Gastrocnemius medialis (tissue), 4 donors: ENCODE results near the gene DBNDD1. TPM values are rescaled to one million over a fixed set of nuclear protein-coding genes. Genes with fewer than 3 reads are reported as not detected.

Source experiments
- ATAC-seq, 2 donors: fragments of 150-250 bp; one replicate each; pipeline ENCODE4 v1.9.1; 2016
- DNase-seq, 2 donors: peaks; one replicate each; pipeline ENCODE4 v3.0.0-alpha.2; 2019
- H3K27ac ChIP-seq, 4 donors: fragments of 200-600 bp; sonication (generic); 1 replicate in 1 of 4; 2 replicates in 3 of 4; pipeline ENCODE4 v1.5.1; 2016 to 2018; ENCODE audit warnings: mild to moderate bottlenecking in 2 of 4, moderate library complexity in 1 of 4
- H3K27me3 ChIP-seq, 3 donors: fragments of 200-600 bp; sonication (generic) in 2 of 3; 1 replicate in 1 of 3; 2 replicates in 2 of 3; pipeline versions ENCODE4 v1.5.1 to v1.6.0; 2016 to 2019; ENCODE audit warnings: mild to moderate bottlenecking in 1 of 3, moderate library complexity in 1 of 3
- H3K36me3 ChIP-seq, 2 donors: fragments of 200-600 bp; sonication (generic) in 1 of 2; one replicate each; pipeline ENCODE4 v1.5.1; 2017 to 2018
- H3K4me1 ChIP-seq, 2 donors: fragments of 200-600 bp; sonication (generic) in 1 of 2; one replicate each; pipeline ENCODE4 v1.5.1; 2016 to 2017; ENCODE audit warnings: mild to moderate bottlenecking in 2 of 2
- H3K4me3 ChIP-seq, 4 donors: fragments of 200-600 bp; sonication (generic) in 3 of 4; 1 replicate in 1 of 4; 2 replicates in 3 of 4; pipeline ENCODE4 v1.5.1; 2016 to 2019; ENCODE audit warnings: mild to moderate bottlenecking in 2 of 4
- H3K9me3 ChIP-seq, 3 donors: fragments of 200-600 bp; sonication (generic) in 2 of 3; 1 replicate in 1 of 3; 2 replicates in 2 of 3; pipeline ENCODE4 v1.5.1; 2016 to 2019
- CTCF ChIP-seq, 5 experiments: fragments of 450-650 bp in 3 of 5; fragments of 200-600 bp in 2 of 5; sonication (generic) in 2 of 5; IDR thresholded peaks in 4 of 5; conservative IDR thresholded peaks in 1 of 5; 1 replicate in 4 of 5; 2 replicates in 1 of 5; pipeline ENCODE4 v1.5.1; 2016 to 2019; ENCODE audit warnings: antibody characterized with exemption in 5 of 5, mild to moderate bottlenecking in 3 of 5, moderate library complexity in 3 of 5
- POLR2A ChIP-seq, 2 donors: fragments of 450-650 bp; IDR thresholded peaks; one replicate each; pipeline ENCODE4 v1.6.1; 2017; ENCODE audit warnings: antibody characterized with exemption in 2 of 2, mild to moderate bottlenecking in 2 of 2, moderate library complexity in 2 of 2
- in situ Hi-C, 4 donors: fragments of 200-750 bp; cut with MboI; loops; one replicate each; pipeline versions ENCODE4 v1.15.0 to v1.8.0; 2017; ENCODE audit warnings: low sequenced_read_pairs in 4 of 4
- intact Hi-C: fragments of 100-400 bp; cut with DNase I; formaldehyde crosslinking; loops from one replicate; pipeline ENCODE4 v1.15.1; 2023; ENCODE audit warnings: low total_unique reads
- total RNA-seq, 4 donors: library from RNA; depleted of rRNA; stranded (reverse); fragments of >200 nt; gene quantifications; one replicate each; pipeline versions ENCODE4 v1.1.0 to v1.2.3, GENCODE V29; 2016

DBNDD1 gene
- total RNA-seq, 4 donors from 2014 or later, result 9.3 to 25.9 (median 23.7) TPM

DNA sequence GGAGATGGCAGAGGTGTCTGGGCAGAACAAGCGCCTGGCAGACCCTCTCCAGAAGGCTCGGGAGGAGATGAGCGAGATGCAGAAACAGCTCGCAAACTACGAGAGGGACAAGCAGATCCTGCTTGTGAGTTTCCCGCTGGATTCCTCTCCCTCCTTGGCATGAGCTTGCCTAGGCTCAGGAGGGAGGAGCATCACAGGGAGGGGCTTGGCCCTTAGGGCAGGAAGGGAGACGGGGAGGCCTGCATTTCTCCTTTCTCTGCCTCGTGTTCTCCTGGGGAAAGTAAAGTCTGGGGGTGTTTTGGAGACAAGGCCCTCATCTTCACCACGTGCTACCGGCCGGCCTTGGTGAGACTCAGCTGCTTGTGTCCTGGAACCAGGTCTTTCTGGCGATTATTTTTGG is 18.0 kb upstream of the DBNDD1 start:
- no peak for DNase-seq
- no peak for ATAC-seq
- H3K4me1 ChIP-seq, result no peaks in the 10 kb centered on the region
- H3K27me3 ChIP-seq, result no peaks in the 10 kb centered on the region
- H3K9me3 ChIP-seq, result no peaks in the 10 kb centered on the region
- peaks cover 0 to 41% of the 10 kb centered on the region in 2 donors for H3K36me3 ChIP-seq
- TF ChIP-seq POLR2A (IDR thresholded peaks at IDR 0.05) (no peak), CTCF (IDR thresholded peaks at IDR 0.05 in 4 of 5, conservative IDR thresholded peaks at IDR 0.05 in 1 of 5) (no peak)
- no peak overlapping the region for H3K27ac ChIP-seq
- intact Hi-C loops, result no loop called here
- H3K4me3 ChIP-seq, result no peak overlapping the region
- in situ Hi-C loops, result no loop called here

DNA sequence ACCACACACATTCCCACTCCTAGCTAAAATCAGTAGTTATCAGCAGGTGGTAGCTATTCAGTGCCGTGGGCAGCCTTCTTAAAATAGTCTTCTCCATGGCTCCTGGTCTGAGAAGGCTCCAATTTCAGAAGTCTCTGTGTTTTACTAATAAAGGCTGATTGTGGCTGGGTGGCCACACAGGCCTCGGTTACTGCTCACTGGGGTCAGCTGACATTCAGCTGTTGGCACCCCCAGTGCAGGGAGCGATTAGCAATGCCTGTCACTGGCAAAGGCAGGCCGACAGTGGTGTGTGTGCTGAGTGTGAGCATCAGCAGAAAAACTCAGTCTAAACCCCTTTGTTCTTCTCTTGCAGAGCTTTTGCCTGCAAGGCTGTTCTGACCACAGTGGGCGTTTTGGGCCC is 16.6 kb upstream of the DBNDD1 start:
- Histone ChIP-seq H3K9me3 (no peaks in the 10 kb centered on the region), H3K4me1 (no peaks in the 10 kb centered on the region), H3K36me3 (peaks cover 0 to 39% of the 10 kb centered on the region in 2 donors), H3K4me3 (no peak overlapping the region), H3K27ac (no peak overlapping the region), H3K27me3 (no peaks in the 10 kb centered on the region)
- no peak for DNase-seq
- TF ChIP-seq CTCF (IDR thresholded peaks at IDR 0.05 in 4 of 5, conservative IDR thresholded peaks at IDR 0.05 in 1 of 5) (no peak), POLR2A (IDR thresholded peaks at IDR 0.05) (no peak)
- intact Hi-C loops (no loop called here), in situ Hi-C loops (no loop called here)
- ATAC-seq, result no peak

- TF ChIP-seq POLR2A (IDR thresholded peaks at IDR 0.05) (no peak), CTCF (IDR thresholded peaks at IDR 0.05 in 4 of 5, conservative IDR thresholded peaks at IDR 0.05 in 1 of 5) (no peak)
- peaks cover 0 to 29% of the 10 kb centered on the region in 2 donors for H3K36me3 ChIP-seq
- no peaks in the 10 kb centered on the region for H3K9me3 ChIP-seq
Observed at GRCh38 chr16:90034504-90034903, 15.2 kb upstream of the DBNDD1 start.

DNA sequence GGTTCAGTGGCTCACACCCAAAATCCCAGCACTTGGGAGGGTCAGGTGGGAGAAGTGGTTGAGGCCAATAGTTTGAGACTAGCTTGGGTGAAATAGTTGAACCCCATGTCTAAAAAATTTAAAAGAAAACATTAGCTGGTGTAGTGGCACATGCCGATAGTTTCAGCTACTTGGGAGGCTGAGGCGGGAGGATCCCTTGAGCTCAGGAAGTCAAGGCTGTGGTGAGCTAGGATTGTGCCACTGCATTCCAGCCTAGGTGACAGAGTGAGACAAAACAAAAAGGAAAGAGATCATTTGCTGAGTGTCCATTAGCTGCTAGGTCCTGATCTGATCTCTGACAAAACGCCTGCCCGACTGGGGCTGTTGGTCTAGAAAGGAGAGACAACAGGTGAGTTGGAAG is 14.1 kb upstream of the DBNDD1 start:
- TF ChIP-seq CTCF (IDR thresholded peaks at IDR 0.05 in 4 of 5, conservative IDR thresholded peaks at IDR 0.05 in 1 of 5), result no peak
- TF ChIP-seq POLR2A (IDR thresholded peaks at IDR 0.05), result no peak
- in situ Hi-C loops (no loop called here), intact Hi-C loops (no loop called here)
- Histone ChIP-seq H3K4me3 (no peak overlapping the region), H3K36me3 (peaks cover 0 to 26% of the 10 kb centered on the region in 2 donors), H3K9me3 (no peaks in the 10 kb centered on the region), H3K4me1 (no peaks in the 10 kb centered on the region), H3K27me3 (no peaks in the 10 kb centered on the region), H3K27ac (no peak overlapping the region)
- ATAC-seq (no peak), DNase-seq (no peak)

More at GRCh38 chr16:90034504-90034903, 15.2 kb upstream of the DBNDD1 start:
- H3K4me1 ChIP-seq, result no peaks in the 10 kb centered on the region
- DNase-seq (no peak), ATAC-seq (no peak)
- no peak overlapping the region for H3K4me3 ChIP-seq
- H3K27ac ChIP-seq, result no peak overlapping the region
- in situ Hi-C loops (no loop called here), intact Hi-C loops (no loop called here)
- no peaks in the 10 kb centered on the region for H3K27me3 ChIP-seq

DNA sequence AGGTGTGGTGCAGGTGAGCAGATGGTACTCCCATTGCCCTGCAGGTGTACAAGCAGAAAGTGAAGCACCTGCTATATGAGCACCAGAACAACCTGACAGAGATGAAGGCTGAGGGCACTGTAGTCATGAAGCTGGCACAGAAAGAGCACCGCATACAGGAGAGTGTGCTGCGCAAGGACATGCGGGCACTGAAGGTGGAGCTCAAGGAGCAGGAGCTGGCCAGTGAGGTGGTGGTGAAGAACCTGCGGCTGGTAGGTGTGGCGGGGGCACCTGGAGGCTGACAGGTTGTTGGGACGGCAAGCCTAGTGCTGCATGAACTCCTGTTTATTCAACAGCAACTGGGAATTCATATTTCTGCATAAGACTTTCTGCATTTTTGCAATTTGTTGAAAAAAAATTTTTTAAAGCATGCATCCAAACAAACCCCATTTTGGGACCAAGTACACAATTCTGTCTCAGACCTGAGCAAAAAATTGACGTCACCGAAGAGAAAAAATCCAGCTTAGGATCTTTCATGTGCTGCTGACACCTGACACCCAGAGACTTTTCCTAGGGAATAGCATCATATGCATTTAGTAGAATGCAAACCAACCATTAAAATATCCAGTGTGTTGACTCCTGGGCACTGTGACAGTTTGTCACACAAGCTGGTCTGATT is 13.5 kb upstream of the DBNDD1 start:
- TF ChIP-seq CTCF (IDR thresholded peaks at IDR 0.05 in 4 of 5, conservative IDR thresholded peaks at IDR 0.05 in 1 of 5) (no peak), POLR2A (IDR thresholded peaks at IDR 0.05) (no peak)
- H3K9me3 ChIP-seq, result no peaks in the 10 kb centered on the region
- no peaks in the 10 kb centered on the region for H3K4me1 ChIP-seq
- no peaks in the 10 kb centered on the region for H3K27me3 ChIP-seq
- intact Hi-C loops, result no loop called here
- peaks cover 0 to 24% of the 10 kb centered on the region in 2 donors for H3K36me3 ChIP-seq
- H3K4me3 ChIP-seq, result no peak overlapping the region
- in situ Hi-C loops, result no loop called here
- no peak overlapping the region for H3K27ac ChIP-seq
- no peak for ATAC-seq
- DNase-seq, result no peak
